Psoas muscle (tissue), 8 donors: ENCODE results near the gene URB1. TPM values are rescaled to one million over a fixed set of nuclear protein-coding genes. Genes with fewer than 3 reads are reported as not detected.
A peak's percentile ranks its signal among the peaks of the same experiment; 100 is the strongest.

Source experiments
- ATAC-seq, 4 donors: fragments of 200-7000 bp; cut with Tn5 transposase; one replicate each; pipeline ENCODE4 v1.9.1; 2020; ENCODE audit warnings: moderate library complexity in 3 of 4, mild to moderate bottlenecking in 2 of 4
- DNase-seq, 2 donors: peaks; one replicate each; pipeline ENCODE4 v3.0.0-alpha.2; 2020
- H3K27ac ChIP-seq: fragments of 200-600 bp; one replicate; pipeline ENCODE4 v1.8.0; 2022
- H3K27me3 ChIP-seq, 3 donors: fragments of 200-600 bp in 1 of 3; one replicate each; pipeline versions ENCODE4 v1.6.1 to v1.8.0; 2013 to 2022; ENCODE audit warnings: low read length in 2 of 3, mild to moderate bottlenecking in 2 of 3, moderate library complexity in 1 of 3; ENCODE audit not compliant: insufficient read depth in 3 of 3
- H3K36me3 ChIP-seq, 2 donors: fragments of 200-600 bp in 1 of 2; one replicate each; pipeline versions ENCODE4 v1.6.1 to v1.8.0; 2013 to 2022; ENCODE audit warnings: low read depth in 1 of 2, mild to moderate bottlenecking in 1 of 2, moderate library complexity in 1 of 2; ENCODE audit not compliant: insufficient read depth in 1 of 2
- H3K4me1 ChIP-seq: fragments of 200-600 bp; one replicate; pipeline ENCODE4 v1.8.0; 2022
- H3K4me3 ChIP-seq: fragments of 200-600 bp; one replicate; pipeline ENCODE4 v1.8.0; 2022; ENCODE audit warnings: mild to moderate bottlenecking
- H3K9me3 ChIP-seq: fragments of 200-600 bp; one replicate; pipeline ENCODE4 v1.8.0; 2022
- CTCF ChIP-seq: fragments of 200-600 bp; IDR thresholded peaks from one replicate; pipeline ENCODE4 v1.8.0; 2022; ENCODE audit warnings: antibody characterized with exemption
- WGBS, 3 donors: extraction: QIAGEN DNeasy Blood & Tissue Kit; methylation state at CpG; one replicate each; pipeline versions ENCODE4 v1.1.6 to v1.1.7; 2013; 5-methylcytosine and 5-hydroxymethylcytosine counted together
- intact Hi-C, 2 donors: fragments of 100-400 bp; cut with DNase I; formaldehyde crosslinking; loops; one replicate each; pipeline versions ENCODE4 v1.11.0 to v1.14.2; 2022
- polyA plus RNA-seq, 3 donors: library from polyadenylated mRNA; stranded (reverse); fragments of 200-250 nt; gene quantifications; one replicate each; pipeline ENCODE4 v1.2.3, GENCODE V29; 2013
- total RNA-seq, 4 donors: library from RNA; stranded (reverse); fragmentation: NEBNext Ultra II Directional in 2 of 4; extraction: Animal tissue kit (Norgen Biotek cat#: 25700) in 2 of 4; gene quantifications; one replicate each; pipeline versions ENCODE4 v1.2.1 to v1.2.4, GENCODE V29; 2021 to 2023
- donor health status: healthy with polysubstance abuse.
- donor health status: DM: no; HTN: no; CAD: no; lungs with moderate emphysema.
- donor health status: Bipolar disorder and iron deficiency.
- donor health status: healthy.
- donor health status: DM: yes; HTN: yes; CAD: no.
- donor health status: DM: no; HTN: no; CAD: no.
- donor health status: DM: no; HTN: no; CAD: no.
- donor health status: DM: yes; HTN: yes; CAD: no.

The URB1 gene
- total and polyA plus RNA-seq, 7 donors, result 4.8 to 19.8 (median 12.9) TPM

- Histone ChIP-seq H3K4me1 (no peaks in the 10 kb centered on the region), H3K36me3 (peaks cover 0 to 93% of the 10 kb centered on the region in 2 donors), H3K27me3 (no peaks in the 10 kb centered on the region), H3K27ac (no peak overlapping the region), H3K9me3 (no peaks in the 10 kb centered on the region), H3K4me3 (no peak overlapping the region)
- ATAC-seq (peak in 1 of 4 donors; percentile 20), DNase-seq (no peak)
- WGBS, 3 donors, result 76 to 88% (median 77%) methylated on average over 12 of the region's 12 CpGs
- intact Hi-C loops, result no loop called here
- TF ChIP-seq CTCF, result no peak
These were observed 57.8 kb downstream of the URB1 start for GRCh38 chr21:32334980-32335531.

GRCh38 chr21:32333953-32334673, 58.7 kb downstream of the URB1 start:
- DNase-seq, result no peak
- intact Hi-C loops, result no loop called here

GRCh38 chr21:32332463-32332951, 60.3 kb downstream of the URB1 start:
- H3K27me3 ChIP-seq, result no peaks in the 10 kb centered on the region
- WGBS, 3 donors, result 97 to 100% (median 100%) methylated on average over 1 of the region's 1 CpG
- H3K4me3 ChIP-seq, result no peak overlapping the region
- ATAC-seq, result no peak
- H3K9me3 ChIP-seq, result no peaks in the 10 kb centered on the region
- DNase-seq, result no peak
- H3K4me1 ChIP-seq, result peaks cover 7% of the 10 kb centered on the region
- peaks cover 0 to 82% of the 10 kb centered on the region in 2 donors for H3K36me3 ChIP-seq
- intact Hi-C loops, result no loop called here
- no peak for TF ChIP-seq CTCF
- H3K27ac ChIP-seq, result no peak overlapping the region

More at GRCh38 chr21:32333953-32334673, 58.7 kb downstream of the URB1 start:
- Histone ChIP-seq H3K9me3 (no peaks in the 10 kb centered on the region), H3K27ac (no peak overlapping the region), H3K4me3 (no peak overlapping the region), H3K27me3 (no peaks in the 10 kb centered on the region), H3K4me1 (peaks cover under 1% of the 10 kb centered on the region), H3K36me3 (peaks cover 0 to 87% of the 10 kb centered on the region in 2 donors)
- no peak for TF ChIP-seq CTCF
- 96 to 99% (median 97%) methylated on average over 19 of the region's 19 CpGs for WGBS, 3 donors
- no peak for ATAC-seq

DNA sequence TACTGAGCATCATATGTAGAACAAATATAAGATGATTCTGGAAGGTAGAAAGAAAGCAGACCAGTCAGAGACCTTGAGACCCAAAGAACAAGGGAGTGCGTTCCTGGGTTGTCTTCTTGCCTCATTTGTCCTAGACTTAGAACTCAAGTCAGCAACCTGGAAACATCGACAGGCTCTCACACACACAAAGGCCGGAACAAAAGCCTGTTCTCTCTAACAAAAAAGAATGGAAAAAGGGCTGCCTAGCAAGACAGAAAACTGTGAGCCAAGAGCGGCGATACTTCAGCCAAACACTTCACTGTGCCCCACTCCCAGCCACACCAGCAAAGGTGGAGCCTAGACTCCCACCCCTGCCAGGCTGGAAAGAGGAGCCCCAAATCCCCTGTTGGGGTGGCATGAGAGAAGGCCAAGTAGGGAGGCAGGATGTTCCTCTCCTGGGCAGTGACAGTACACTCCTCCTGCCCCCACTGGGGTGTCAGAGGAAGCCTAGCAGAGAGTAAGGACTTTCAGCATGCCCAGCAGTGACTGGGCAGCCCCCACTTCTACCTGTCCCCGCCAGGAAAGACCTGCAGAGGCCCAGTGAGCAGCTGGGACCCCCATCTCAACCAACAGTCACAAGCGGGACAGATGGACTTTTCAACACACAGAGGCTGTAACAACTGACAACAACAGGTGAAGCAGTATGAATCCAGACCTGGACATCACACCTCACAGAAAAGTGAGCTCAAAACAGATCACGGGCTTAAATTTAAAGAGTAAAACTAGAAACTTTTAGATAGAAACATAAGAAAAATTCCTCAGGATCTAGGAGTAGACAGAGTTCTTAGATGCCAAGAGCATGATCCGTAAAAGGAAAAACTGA, 61.1 kb downstream of the URB1 start:
- ATAC-seq, result no peak
- H3K27ac ChIP-seq, result no peak overlapping the region
- intact Hi-C loops, result no loop called here
- H3K27me3 ChIP-seq, result no peaks in the 10 kb centered on the region
- H3K9me3 ChIP-seq, result no peaks in the 10 kb centered on the region
- TF ChIP-seq CTCF, result no peak
- WGBS, 3 donors, result 77 to 84% (median 78%) methylated on average over 9 of the region's 9 CpGs
- DNase-seq, result no peak
- H3K4me1 ChIP-seq, result peaks cover 7% of the 10 kb centered on the region
- peaks cover 0 to 80% of the 10 kb centered on the region in 2 donors for H3K36me3 ChIP-seq
- H3K4me3 ChIP-seq, result no peak overlapping the region
